Osteoblast (primary cell): ENCODE results near the gene DUS3L. TPM values are rescaled to one million over a fixed set of nuclear protein-coding genes. Genes with fewer than 3 reads are reported as not detected.

Source experiments
- DNase-seq: peaks from one replicate; pipeline ENCODE4 v3.0.0; 2011; ENCODE audit warnings: low spot score, mixed read lengths; ENCODE audit not compliant: insufficient read length; ENCODE audit errors: missing footprints
- H2AFZ ChIP-seq: 2 replicates; pipeline ENCODE4 v1.6.0; 2011; ENCODE audit warnings: mild to moderate bottlenecking, low read length
- H3K27ac ChIP-seq: 2 replicates; pipeline ENCODE4 v1.5.1; 2011; ENCODE audit warnings: mild to moderate bottlenecking, low read depth, low read length, moderate library complexity
- H3K27me3 ChIP-seq: 2 replicates; pipeline ENCODE4 v1.6.0; 2012; ENCODE audit warnings: mild to moderate bottlenecking, control low read depth, inconsistent platforms, low read length, moderate library complexity; ENCODE audit not compliant: insufficient read depth
- H3K36me3 ChIP-seq: 2 replicates; pipeline ENCODE4 v1.5.1; 2011; ENCODE audit warnings: mild to moderate bottlenecking, low read length, control low read depth, moderate library complexity; ENCODE audit not compliant: insufficient read depth
- H3K4me1 ChIP-seq: 2 replicates; pipeline ENCODE4 v1.5.1; 2011; ENCODE audit warnings: mild to moderate bottlenecking, low read length, control low read depth, moderate library complexity; ENCODE audit not compliant: insufficient read depth
- H3K4me2 ChIP-seq: 2 replicates; pipeline ENCODE4 v1.6.0; 2011; ENCODE audit warnings: mild to moderate bottlenecking, low read length; ENCODE audit not compliant: insufficient read depth
- H3K4me3 ChIP-seq: fragments of 200-600 bp; sonication (generic); 3 replicates; pipeline ENCODE4 v1.5.1; 2012; ENCODE audit warnings: mild to moderate bottlenecking, low read length, inconsistent platforms; ENCODE audit not compliant: insufficient read depth
- H3K79me2 ChIP-seq: 2 replicates; pipeline ENCODE4 v1.6.0; 2012; ENCODE audit warnings: mild to moderate bottlenecking, low read length, control low read depth, inconsistent platforms; ENCODE audit not compliant: insufficient read depth
- H3K9me3 ChIP-seq: 2 replicates; pipeline ENCODE4 v1.5.1; 2011; ENCODE audit warnings: low read depth, low read length, control low read depth
- H4K20me1 ChIP-seq: 2 replicates; pipeline ENCODE4 v1.6.0; 2012; ENCODE audit warnings: mild to moderate bottlenecking, low read length, control low read depth; ENCODE audit not compliant: insufficient read depth
- total RNA-seq: library from RNA; depleted of rRNA; stranded (reverse); fragments of >200 nt; gene quantifications from 2 replicates; pipeline ENCODE4 v1.2.3, GENCODE V29; 2012
- TF ChIP-seq, protein P1 (sequence below): IDR thresholded peaks from 2 replicates; pipeline ENCODE4 v1.5.1; 2011; ENCODE audit warnings: mild to moderate bottlenecking, low read depth, low read length, moderate library complexity; ENCODE audit errors: extremely low read depth

DUS3L gene
- total RNA-seq, 1 donor, result 30.0 TPM

DNA sequence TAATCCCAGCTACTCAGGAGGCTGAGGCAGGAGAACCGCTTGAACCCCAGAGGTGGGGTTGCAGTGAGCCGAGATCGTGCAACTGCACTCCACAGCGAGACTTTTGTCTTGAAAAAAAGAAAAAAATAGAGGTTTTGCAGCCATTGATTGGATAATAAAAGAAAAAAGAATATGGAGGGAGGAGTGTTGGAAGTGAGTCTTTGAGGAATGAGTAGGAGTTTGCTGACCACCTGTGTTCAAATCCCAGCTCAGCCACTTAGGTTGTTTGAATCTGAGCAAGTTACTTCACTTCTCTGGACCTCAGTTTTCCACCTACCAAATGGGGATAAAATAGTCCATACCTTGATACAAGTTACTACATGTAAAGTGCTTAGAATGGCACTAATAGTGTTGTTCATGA is 20.2 kb upstream of the DUS3L start:
- Histone ChIP-seq H3K9me3 (no peaks in the 10 kb centered on the region), H4K20me1 (no peaks in the 10 kb centered on the region), H3K27ac (no peak overlapping the region), H3K79me2 (no peaks in the 10 kb centered on the region), H3K4me2 (no peak overlapping the region), H3K27me3 (peaks cover 19% of the 10 kb centered on the region), H3K36me3 (no peaks in the 10 kb centered on the region), H3K4me3 (no peak overlapping the region), H3K4me1 (no peaks in the 10 kb centered on the region), H2AFZ (no peak overlapping the region)
- no peak for DNase-seq
- TF ChIP-seq, protein P1, sequence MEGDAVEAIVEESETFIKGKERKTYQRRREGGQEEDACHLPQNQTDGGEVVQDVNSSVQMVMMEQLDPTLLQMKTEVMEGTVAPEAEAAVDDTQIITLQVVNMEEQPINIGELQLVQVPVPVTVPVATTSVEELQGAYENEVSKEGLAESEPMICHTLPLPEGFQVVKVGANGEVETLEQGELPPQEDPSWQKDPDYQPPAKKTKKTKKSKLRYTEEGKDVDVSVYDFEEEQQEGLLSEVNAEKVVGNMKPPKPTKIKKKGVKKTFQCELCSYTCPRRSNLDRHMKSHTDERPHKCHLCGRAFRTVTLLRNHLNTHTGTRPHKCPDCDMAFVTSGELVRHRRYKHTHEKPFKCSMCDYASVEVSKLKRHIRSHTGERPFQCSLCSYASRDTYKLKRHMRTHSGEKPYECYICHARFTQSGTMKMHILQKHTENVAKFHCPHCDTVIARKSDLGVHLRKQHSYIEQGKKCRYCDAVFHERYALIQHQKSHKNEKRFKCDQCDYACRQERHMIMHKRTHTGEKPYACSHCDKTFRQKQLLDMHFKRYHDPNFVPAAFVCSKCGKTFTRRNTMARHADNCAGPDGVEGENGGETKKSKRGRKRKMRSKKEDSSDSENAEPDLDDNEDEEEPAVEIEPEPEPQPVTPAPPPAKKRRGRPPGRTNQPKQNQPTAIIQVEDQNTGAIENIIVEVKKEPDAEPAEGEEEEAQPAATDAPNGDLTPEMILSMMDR, result no peak

DNA sequence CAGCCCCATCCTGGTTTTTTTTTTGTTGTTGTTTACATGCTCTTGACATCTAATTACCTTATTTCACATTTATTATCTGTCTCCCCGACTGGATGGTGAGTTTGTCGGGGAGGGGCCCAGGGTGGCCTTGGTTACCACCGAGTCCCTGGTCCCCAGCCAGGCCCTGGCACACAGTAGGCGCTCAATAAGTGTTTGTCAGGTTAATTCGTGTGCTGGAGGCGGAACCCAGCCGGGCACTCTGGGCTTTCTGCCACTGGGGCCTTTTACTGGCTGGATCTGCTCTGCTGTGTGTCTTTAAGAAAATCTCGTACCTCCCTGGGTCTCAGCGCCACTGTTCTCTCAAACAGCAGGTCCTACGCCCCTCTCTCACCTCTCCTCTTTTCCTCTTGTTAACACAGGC is 18.5 kb upstream of the DUS3L start:
- TF ChIP-seq, protein P1, result no peak
- H3K79me2 ChIP-seq, result no peaks in the 10 kb centered on the region
- H4K20me1 ChIP-seq, result no peaks in the 10 kb centered on the region
- no peak overlapping the region for H3K4me3 ChIP-seq
- peaks cover 26% of the 10 kb centered on the region for H3K27me3 ChIP-seq
- H3K36me3 ChIP-seq, result no peaks in the 10 kb centered on the region
- no peaks in the 10 kb centered on the region for H3K9me3 ChIP-seq
- H2AFZ ChIP-seq, result no peak overlapping the region
- H3K4me1 ChIP-seq, result no peaks in the 10 kb centered on the region
- H3K4me2 ChIP-seq, result no peak overlapping the region
- DNase-seq, result no peak
- H3K27ac ChIP-seq, result no peak overlapping the region

DNA sequence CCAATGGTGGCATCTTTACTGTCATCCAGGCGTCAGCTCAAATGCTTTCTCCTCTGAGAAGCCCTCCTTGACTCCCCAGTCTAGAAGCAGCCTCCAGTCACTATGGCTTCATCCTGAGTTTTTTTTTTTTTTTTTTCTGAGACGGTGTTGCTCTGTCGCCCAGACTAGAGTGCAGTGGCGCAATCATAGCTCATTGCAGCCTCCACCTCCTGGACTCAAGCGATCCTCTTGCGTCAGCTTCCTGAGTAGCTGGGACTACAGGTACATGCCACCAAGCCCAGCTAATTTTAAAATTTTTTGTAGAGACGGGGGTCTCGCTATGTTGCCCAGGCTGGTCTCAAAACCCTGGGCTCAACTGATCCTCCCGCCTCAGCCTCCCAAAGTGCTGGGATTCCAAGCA is 18.1 kb upstream of the DUS3L start:
- Histone ChIP-seq H3K4me3 (no peak overlapping the region), H4K20me1 (no peaks in the 10 kb centered on the region), H3K36me3 (no peaks in the 10 kb centered on the region), H3K4me1 (no peaks in the 10 kb centered on the region), H3K9me3 (no peaks in the 10 kb centered on the region), H3K27me3 (peaks cover 25% of the 10 kb centered on the region), H2AFZ (no peak overlapping the region), H3K27ac (no peak overlapping the region), H3K79me2 (no peaks in the 10 kb centered on the region), H3K4me2 (no peak overlapping the region)
- no peak for DNase-seq
- TF ChIP-seq, protein P1, result no peak

DNA sequence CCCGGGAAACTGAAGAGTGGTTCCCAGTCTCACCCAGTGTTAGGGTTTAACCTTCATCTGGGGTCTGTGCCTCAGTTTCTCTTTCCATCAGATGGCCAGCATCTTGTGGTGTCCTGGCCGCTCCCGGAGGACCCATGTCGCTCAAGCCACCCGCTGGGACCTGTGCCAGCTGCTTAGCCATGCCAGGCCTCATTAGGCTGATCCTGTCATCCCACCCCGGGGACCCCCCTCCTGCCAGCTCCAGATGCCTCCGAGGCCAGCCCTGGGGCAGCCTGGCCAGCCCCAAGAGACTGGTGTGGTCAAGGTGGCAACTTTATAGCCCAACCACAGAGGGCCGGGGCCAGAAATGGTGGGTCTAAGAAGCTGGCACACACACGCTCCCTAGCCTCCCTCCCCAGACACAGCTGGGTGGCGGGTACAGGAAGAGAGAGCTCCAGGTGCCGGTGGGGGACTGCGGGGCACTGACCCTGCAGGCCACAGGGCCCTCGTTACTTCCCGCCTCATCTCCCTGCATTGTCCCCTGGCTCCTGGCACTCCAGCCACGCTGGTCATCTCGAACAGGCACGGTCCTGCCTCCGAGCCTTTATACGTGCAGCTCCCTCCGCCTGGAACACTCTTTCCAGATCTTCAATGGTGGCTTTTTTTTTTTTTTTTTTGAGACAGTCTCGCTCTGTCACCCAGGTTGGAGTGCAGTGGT is 17.3 kb upstream of the DUS3L start:
- H4K20me1 ChIP-seq, result no peaks in the 10 kb centered on the region
- no peaks in the 10 kb centered on the region for H3K79me2 ChIP-seq
- H3K36me3 ChIP-seq, result no peaks in the 10 kb centered on the region
- TF ChIP-seq, protein P1, result no peak
- no peak overlapping the region for H3K4me3 ChIP-seq
- H3K4me2 ChIP-seq, result no peak overlapping the region
- no peak overlapping the region for H2AFZ ChIP-seq
- no peaks in the 10 kb centered on the region for H3K9me3 ChIP-seq
- no peak overlapping the region for H3K27ac ChIP-seq
- peaks cover 5% of the 10 kb centered on the region for H3K4me1 ChIP-seq
- peaks cover 23% of the 10 kb centered on the region for H3K27me3 ChIP-seq
- DNase-seq, result no peak
